Activated CD4-positive, CD25-positive, alpha-beta regulatory T cell (primary cell): ENCODE results near the gene ZNF280C.

Experiments used
- DNase-seq, 4 experiments: peaks; one replicate each; lab custom pipeline; 2025; lab: John Stamatoyannopoulos, UW

The ZNF280C gene

GRCh38 chrX:130176354-130176776 lies 92.3 kb downstream of the ZNF280C start:
- DNase-seq: no peak

DNA sequence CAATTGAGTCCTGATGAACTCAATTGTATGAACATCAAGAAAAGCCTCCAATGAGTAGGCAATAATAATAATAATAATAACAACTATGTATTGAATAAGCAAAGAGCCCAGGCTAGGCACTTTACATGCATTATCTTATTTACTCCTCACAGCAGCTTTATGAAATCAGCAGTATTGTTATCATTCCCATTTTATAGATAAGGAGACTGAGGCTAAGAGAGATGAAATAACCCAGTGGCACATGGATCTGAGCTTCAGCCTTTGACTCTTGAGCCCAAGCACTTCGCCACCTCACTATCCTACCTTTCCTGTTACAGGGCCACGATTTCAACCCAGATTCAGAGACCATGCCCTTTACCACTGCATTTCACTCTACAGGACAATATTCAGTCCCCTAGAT lies 93.8 kb downstream of the ZNF280C start:
- no peak for DNase-seq

DNA sequence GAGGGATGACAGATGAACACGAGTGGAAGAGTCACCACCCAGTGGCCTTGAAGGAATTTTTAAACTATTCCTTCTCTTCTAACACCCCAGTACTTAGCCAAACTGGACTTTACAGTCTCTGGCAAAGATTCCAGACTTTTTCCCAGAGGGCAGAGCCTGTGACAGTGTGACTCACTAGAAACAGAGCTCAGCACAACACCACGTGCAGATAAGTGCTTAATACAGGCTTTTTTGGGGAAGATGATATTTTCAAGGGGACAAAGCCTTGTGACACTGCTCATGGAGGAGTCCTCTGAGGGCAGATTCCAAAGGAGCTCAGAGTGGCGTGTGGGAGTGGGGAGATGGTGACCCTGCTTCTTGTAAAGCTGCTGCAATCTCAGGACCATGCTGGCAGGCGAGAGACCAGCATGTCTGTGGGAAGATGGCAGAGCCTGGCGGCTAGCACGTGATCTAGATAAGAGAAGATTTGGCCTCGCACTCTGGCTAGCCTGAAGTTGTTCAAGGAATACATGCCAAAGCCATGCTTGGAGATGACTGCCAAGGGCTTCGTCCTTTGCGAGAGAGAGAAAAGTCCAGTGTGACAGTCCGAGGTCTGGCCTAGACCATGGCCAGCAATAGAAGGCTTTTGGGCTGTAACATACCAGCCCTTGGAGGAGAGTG lies 94.5 kb downstream of the ZNF280C start:
- DNase-seq: no peak

DNA sequence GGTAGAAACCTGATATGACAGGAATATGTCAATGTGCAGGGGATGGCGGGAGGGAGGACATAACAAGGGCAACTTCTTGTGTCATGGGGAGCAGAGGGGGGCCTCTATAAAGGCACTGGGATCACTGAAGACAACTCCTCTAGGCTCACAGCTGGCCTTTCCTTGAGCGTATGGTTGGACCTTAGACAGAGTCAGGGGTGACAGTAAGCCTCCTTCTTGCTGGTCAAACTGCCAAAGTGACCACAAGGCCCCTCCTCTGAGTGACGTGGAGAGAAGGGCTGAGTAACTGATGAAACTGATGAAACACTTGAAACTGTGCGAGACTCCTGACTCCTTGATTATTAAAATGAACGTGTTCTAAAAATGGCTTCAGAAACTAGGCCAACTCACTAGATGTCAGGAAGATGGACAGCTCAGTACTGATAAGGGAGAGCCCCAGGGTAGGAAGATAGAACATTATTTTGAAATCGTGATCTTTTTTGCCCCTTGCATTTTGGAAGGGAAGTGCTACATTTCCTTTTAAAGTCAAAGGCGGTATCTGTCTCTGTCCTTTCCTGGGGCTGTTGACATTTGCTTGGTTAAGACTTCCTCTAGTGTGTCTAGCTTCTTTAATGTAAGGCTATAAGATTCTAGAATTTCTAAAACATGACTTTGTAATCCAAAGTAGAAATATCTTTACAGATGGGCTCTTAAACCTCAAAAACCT lies 95.4 kb downstream of the ZNF280C start:
- DNase-seq: peak in 1 of 4 experiments; percentile 6

DNA sequence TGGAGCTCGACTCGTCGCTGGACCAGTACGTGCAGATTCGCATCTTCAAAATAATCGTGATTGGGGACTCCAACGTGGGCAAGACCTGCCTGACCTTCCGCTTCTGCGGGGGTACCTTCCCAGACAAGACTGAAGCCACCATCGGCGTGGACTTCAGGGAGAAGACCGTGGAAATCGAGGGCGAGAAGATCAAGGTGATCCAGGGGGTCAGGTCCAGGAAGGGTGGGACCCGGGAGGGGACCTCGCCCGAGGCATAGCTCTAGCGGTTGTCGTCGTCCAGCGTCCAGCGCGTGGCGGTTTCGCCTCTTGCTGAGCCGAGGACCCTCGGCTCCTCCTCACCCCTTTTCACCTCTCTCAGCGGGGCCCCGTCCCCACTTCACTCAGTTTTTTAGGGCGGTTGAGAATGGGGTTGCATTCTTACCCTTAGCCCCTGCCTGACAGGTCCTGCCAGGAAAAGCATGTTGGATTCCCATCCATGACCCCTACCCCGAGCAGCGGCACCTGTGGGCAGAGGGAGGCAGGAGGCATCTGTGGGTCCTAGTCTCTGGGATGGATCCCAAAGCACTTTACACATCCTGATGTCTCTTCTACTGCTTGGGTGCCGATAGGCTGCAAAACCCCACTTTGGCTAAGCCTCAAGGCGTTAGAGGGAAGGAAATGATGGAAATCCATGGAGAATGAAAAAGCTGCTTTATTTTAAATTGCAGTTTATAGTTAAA lies 96.4 kb downstream of the ZNF280C start:
- DNase-seq: no peak

DNA sequence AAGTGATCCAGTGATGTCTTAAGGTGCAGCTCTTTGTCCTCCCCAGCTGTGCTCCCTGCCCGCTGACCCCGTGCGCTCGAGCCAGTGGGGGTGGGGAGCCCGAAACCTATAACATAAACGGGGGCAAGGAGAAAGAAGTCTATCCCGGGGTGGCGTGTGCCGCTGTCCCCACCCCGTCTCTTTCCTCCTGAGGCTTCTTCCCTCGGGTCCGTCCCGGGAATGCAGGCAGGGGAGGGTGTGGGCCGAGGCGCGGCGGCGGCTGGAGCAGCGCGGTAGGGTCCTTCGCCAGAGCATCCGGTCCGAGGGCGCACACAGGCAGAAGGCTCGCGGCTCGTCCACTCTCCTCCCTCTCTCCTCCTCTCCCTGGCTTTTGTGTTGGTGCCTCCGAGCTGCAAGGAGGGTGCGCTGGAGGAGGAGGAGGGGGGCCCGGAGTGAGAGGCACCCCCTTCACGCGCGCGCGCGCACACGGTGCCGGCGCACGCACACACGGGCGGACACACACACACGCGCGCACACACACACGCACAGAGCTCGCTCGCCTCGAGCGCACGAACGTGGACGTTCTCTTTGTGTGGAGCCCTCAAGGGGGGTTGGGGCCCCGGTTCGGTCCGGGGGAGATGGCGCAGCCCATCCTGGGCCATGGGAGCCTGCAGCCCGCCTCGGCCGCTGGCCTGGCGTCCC lies 97.1 kb downstream of the ZNF280C start, which contains the start of gene RAB33A:
RAB33A (plus strand) TSS at position 517 of the 681 bp plus-strand sequence; CDS start at position 618, 101 bp downstream.
- peak in 3 of 4 experiments; percentile 2 to 28 (median 22) for DNase-seq

GRCh38 chrX:130170752-130171445 lies 97.8 kb downstream of the ZNF280C start:
- peak in 3 of 4 experiments; percentile 13 to 30 (median 18) for DNase-seq

DNA sequence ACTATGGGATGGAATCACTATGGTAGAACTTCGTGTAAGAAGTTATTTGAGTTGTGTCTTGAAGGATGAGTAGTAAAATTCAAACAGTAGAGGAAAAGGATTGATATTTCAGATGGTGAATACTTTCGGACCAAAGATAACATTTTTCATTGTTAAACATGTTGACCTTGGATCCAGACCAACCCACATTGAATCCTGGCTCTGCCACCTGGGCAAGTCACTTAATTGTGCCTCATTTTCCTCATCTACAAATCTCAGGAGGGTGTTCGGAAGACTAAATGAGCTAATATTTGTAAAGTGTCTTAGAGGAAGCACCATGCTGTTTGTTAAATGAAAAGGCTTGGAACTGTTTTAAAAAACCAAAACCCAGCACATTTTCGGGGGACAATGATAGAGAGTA lies 101.7 kb downstream of the ZNF280C start:
- no peak for DNase-seq

DNA sequence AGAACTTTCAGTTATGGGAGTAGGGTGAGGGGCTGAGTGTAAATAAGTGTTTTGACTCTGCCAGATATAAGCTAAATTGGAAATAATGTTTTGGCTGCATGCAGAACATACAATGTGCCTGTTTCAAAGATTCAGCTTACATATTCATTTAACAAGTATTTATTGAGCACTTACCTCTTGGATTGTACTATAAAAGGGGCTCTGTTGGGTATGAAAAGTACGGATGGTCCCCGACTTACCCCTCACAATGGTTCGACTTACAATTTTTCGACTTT lies 102.3 kb downstream of the ZNF280C start:
- DNase-seq: no peak

GRCh38 chrX:130165703-130166502 lies 102.8 kb downstream of the ZNF280C start, which contains the start of gene AIFM1:
TSS of gene AIFM1 (minus strand) at chrX:130165841. CDS start at chrX:130165656, 185 bp downstream.
- peak; percentile 63 to 71 (median 68) for DNase-seq

- DNase-seq: no peak
Observed at GRCh38 chrX:130165181-130165702, 103.5 kb downstream of the ZNF280C start.

DNA sequence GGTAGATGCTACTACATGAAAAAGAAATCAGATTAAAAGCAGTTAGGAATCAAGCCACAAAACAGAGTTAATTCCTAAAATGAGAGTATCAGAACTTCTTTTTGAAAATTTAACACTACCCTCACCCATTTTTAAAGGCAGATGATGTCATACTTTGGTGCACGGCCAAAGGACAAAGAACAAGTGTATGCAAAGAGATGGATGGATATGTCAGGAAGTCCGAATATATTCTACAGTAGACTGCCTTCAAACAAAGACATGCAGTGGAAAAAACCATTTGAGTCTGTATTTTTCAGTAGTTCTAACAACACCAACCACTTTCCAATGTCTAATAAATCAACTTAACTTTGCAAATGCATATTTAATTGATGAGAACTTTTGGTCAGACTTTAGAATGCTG lies 105.3 kb downstream of the ZNF280C start:
- DNase-seq: no peak

GRCh38 chrX:130162094-130162735 lies 106.5 kb downstream of the ZNF280C start:
- no peak for DNase-seq

DNA sequence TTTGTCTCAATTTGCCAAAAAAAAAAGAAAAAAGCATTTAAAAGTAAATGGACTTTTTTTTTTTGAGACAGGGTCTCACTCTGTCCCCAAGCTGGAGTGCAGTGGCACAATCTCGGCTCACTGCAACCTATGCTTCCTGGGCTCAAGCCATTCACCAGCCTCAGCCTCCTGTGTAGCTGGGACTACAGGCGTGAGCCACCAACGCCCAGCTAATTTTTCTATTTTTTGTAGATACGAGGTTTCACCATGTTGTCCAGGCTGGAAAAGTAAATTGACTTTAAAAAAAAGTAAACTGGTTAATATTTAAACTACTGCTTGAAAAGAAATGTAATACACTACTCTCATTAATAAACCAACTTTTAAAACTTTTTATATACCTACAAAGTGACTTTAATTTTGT lies 108.9 kb downstream of the ZNF280C start:
- DNase-seq: no peak

- no peak for DNase-seq
Observed at GRCh38 chrX:130158311-130158710, 110.4 kb downstream of the ZNF280C start.

DNA sequence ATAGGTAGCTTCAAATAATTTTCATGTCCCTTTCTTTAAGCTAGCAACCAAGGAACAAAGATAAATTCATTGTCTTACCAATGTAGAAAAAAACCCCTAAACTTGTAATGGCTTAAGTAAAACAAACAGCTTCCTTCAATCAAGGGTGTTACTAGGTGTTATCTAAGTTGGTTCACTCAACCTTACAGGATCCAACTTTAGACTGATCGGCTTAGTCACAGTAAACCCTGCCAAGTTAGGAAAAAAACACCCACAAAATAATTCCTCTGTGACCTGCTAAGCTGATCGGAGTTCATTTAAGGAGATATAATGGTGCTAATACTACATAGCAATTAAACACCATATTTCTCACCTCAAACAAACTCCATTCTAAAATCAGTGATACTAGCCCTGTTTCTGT lies 113.1 kb downstream of the ZNF280C start:
- DNase-seq: no peak
